NCI-H510A treated with DMSO at 0.1 percent for 48 hours (cell line): ENCODE measurements around the gene MYL9.

Experiments used
- DNase-seq: peaks from one replicate; lab custom pipeline; 2025; lab: John Stamatoyannopoulos, UW

The MYL9 gene

DNA sequence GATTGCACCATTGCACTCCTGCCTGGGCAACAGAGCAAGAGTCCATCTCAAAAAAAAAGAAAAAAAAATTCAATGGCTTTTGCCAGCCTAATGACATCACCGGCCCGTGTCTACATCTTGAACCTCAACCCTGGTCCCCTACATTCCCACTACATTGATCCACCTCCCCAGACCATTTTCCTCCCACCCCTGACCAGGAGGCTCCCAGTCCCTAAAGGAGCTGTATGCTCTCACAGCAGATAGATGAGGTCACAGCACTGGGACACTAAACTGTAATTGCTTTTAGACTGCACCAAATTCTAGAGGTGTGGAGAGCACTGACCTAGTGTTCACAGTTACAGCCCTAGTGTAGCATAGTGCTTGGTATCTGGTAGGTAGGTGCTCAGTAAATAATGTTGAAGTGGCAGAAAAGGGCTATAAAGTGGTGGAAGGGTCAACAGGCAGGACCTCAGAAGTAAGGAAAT is 42.7 kb downstream of the MYL9 start:
- no peak for DNase-seq

DNA sequence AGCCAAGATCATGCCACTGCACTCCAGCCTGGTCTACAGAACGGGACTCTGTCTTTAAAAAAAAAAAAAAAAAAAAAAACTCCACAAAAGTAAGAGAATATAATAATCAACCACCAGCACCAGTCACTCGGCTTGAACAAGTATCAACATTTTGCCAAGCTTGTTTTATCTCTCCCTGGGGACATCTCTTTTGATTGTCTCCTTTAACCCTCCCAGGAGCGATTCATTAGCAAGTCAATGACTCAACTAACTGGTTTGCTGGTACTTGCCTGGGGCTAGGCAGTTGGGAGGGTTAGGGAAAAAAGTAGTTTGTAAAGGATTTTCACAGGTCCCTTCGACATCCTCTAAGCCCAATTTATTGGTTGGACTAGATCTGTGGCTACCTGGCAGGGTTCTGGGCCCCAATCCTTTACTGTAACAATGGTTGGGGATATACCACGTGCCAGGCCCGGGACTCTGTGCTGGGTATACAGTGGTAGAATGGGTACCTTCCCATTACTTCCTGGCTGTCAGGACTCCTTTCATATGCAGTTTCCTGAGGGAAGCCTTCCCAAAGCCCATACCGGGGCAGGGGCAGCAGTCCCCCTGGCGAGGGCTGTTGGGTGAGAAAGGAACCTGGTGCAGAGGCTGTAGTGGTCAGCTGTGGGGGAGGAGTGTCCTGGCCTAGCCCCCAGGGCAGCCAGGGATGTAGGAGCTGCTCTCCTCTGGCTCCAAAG is 44.2 kb downstream of the MYL9 start:
- no peak for DNase-seq

DNA sequence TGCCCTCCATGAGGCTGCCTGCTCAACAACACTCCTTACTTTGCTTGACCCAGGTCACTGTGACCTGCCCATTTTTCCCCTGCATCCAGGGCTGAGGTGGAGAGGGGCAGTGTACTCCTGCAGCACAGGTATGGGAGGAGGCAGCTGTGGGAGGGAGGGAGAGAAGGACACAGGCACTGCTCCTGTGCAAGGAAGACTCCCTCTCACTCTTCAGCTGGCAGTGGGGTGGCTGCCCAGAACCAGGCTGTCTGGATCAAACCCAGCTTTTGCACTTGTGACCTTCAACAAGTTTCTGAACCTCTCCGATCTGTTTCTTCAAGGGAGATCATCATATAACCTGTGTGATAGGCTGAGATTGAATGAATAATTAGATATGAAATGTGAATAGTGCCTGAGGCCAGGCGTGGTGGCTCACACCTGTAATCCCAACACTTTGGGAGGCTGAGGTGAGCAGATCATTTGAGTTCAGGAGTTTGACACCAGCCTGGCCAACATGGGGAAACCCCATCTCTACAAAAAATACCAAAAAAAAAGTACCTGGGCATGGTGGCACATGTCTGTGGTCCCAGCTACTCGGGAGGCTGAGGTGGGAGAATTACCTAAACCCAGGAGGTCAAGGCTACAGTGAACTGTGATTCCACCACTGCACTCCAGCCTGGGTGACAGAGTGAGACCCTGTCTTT is 46.2 kb downstream of the MYL9 start:
- DNase-seq = no peak

DNA sequence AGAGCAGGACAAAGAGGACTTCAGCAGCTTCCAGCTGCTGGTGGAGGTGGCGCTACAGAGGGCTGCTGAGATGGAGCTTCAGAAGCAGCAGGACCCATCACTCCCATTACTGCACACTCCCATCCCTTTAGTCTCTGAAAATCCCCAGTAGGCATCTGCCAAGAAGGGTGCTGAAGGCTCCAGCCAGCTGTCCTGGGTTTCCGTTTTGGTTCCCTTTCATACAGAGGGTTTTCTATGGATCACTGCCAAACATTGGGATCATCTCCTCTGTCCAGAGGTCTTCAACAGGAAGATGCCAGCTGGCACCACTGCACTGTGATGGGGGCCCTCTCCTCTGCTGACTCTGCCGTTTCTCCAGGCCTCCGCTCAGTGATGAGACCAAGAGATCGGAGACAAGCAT is 50.0 kb downstream of the MYL9 start:
- no peak for DNase-seq

DNA sequence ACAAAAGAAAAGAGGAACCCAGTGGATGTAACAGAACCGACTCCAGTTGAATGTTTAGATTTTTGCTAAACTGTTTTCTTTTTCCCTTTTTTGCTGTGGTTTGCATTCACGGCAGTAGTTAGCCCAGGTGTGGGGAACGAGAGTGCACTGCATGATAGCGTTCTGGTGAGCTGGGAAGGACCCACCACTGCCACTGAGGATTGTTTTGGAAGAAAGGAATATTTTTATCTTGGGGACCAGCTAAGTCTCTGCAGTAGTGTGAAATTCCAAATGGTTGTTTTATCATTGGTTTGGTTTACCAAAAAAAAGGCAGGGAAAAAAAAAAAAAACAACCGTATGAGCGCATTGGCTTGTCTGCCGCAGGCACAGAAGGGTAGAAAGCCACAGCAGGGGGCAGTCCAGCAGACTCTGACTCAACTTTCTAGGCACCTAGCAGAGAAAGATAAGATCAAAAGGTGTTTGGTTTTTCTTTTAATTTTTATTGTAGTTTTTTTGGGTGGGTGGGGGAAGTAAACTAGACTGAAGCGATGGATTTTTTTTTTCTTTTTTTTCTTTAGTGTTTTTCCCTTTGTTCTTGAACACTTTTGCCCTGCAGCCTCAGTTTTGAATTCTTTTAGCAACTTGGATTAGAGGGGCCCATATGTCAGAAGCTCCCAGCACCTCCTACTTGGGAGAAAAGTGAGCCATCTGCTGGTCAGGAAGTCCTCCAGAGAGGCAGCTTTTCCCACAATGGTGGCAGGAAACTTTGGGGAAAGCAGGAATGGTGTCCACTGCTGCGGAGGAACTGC is 50.7 kb downstream of the MYL9 start:
- DNase-seq = no peak

DNA sequence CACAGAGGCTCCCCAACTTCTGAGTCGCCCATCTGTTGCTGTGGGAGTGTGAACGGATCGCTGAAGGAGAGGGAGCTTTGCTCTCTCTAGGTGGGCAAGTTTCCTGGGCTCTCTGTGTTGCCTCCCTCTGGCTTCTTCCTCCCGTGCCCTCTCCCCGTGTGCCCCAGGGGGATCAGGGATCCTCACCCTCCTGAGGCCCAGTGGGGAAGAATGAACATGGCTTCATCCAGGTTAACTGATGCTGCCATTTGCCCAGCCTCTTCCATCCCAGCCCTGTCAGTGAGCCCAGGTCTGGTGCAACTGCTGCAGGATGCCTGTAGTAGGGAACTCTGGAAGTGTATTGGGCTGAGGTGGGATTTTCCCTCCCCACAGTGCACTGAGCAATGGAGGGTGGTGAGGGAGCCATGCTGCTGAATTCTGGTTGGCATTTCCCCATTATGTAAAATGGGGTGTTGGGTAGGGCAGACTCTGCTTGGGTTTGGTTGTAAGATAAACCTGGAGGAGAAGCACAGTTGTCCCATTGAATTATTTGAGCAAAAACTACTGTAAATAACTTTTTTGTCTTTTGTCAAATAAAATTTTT is 52.1 kb downstream of the MYL9 start:
- DNase-seq = no peak

DNA sequence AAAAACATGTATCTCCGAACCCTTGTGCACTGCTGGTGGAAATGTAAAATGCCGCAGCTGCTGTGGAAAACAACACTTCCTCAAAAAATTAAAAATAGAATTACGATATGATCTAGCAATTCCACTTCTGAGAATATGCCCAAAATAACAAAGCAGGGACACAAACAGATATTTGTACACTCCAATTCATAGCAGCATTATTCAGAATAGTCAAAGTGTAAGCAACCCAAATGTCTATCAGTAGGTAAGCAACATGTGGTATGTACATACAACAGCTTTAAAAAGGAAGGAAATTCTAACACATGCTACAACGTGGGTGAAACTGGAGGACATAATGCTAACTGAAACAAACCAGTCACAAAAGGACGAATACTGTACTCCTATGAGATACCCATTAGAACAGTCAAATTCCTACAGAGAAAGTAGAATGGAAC is 58.6 kb downstream of the MYL9 start:
- DNase-seq = no peak
